Neural cell (in vitro differentiated cells): Measurements from ENCODE around the gene CNTNAP2. TPM values are rescaled to one million over a fixed set of nuclear protein-coding genes. Genes with fewer than 3 reads are reported as not detected.

Source experiments
- H2AFZ ChIP-seq: fragments of 200-600, 300-800 bp; sonication (generic), shearing (Covaris generic); 2 replicates; pipeline ENCODE4 v1.6.0; 2014; ENCODE audit warnings: low read depth, mild to moderate bottlenecking, antibody characterized with exemption, low read length, moderate library complexity
- H3F3A ChIP-seq: fragments of 200-600 bp; shearing (Covaris generic); 2 replicates; pipeline ENCODE4 v1.6.1; 2016; ENCODE audit warnings: mild to moderate bottlenecking, moderate library complexity, mixed read lengths, antibody characterized with exemption, low read length; ENCODE audit not compliant: insufficient read depth, poor library complexity, severe bottlenecking
- H3K27ac ChIP-seq: fragments of 200-600, 300-800 bp; sonication (generic), shearing (Covaris generic); 2 replicates; pipeline ENCODE4 v1.5.1; 2014; ENCODE audit warnings: mild to moderate bottlenecking, low read length, moderate library complexity
- H3K27me3 ChIP-seq: fragments of 300-800, 200-600 bp; sonication (generic), shearing (Covaris generic); 2 replicates; pipeline ENCODE4 v1.6.0; 2014; ENCODE audit warnings: mild to moderate bottlenecking, low read depth, low read length, moderate library complexity; ENCODE audit not compliant: insufficient read depth
- H3K36me3 ChIP-seq: fragments of 300-800, 200-600 bp; sonication (generic), shearing (Covaris generic); 2 replicates; pipeline ENCODE4 v1.5.1; 2014; ENCODE audit warnings: mild to moderate bottlenecking, antibody characterized with exemption, low read length, moderate library complexity; ENCODE audit not compliant: insufficient read depth
- H3K4me2 ChIP-seq: fragments of 300-800, 200-600 bp; sonication (generic), shearing (Covaris generic); 2 replicates; pipeline ENCODE4 v1.6.0; 2014; ENCODE audit warnings: mild to moderate bottlenecking, low read length
- H3K4me3 ChIP-seq: fragments of 300-800, 200-600 bp; sonication (generic), shearing (Covaris generic); 2 replicates; pipeline ENCODE4 v1.5.1; 2014; ENCODE audit warnings: mild to moderate bottlenecking, low read length, moderate library complexity
- H3K79me2 ChIP-seq: fragments of 200-600 bp; shearing (Covaris generic); replicated peaks from 2 replicates; pipeline ENCODE4 v1.6.0; 2014; ENCODE audit warnings: mild to moderate bottlenecking, low read length, moderate library complexity; ENCODE audit not compliant: insufficient read depth
- H3K9ac ChIP-seq: fragments of 300-800, 200-600 bp; sonication (generic), shearing (Covaris generic); 2 replicates; pipeline ENCODE4 v1.6.1; 2016; ENCODE audit warnings: mild to moderate bottlenecking, low read length, mixed read lengths
- H3K9me2 ChIP-seq: fragments of 200-600 bp; shearing (Covaris generic); 2 replicates; pipeline ENCODE4 v1.6.1; 2016; ENCODE audit warnings: mild to moderate bottlenecking, low read length, mixed read lengths; ENCODE audit not compliant: insufficient read depth
- H3K9me3 ChIP-seq: fragments of 200-600, 300-800 bp; sonication (generic), shearing (Covaris generic); 2 replicates; pipeline ENCODE4 v1.6.1; 2016; ENCODE audit warnings: mild to moderate bottlenecking, mixed run types, low read length, moderate library complexity, mixed read lengths
- H4K20me1 ChIP-seq: fragments of 200-600 bp; shearing (Covaris generic); 2 replicates; pipeline ENCODE4 v1.6.1; 2016; ENCODE audit warnings: mild to moderate bottlenecking, mixed run types; ENCODE audit not compliant: insufficient read depth
- CTCF ChIP-seq: fragments of 450-650 bp; IDR thresholded peaks from 2 replicates; pipeline ENCODE4 v1.5.1; 2014; ENCODE audit warnings: antibody characterized with exemption, mild to moderate bottlenecking, moderate library complexity; ENCODE audit not compliant: poor library complexity, severe bottlenecking
- EP300 ChIP-seq: fragments of 450-650 bp; conservative IDR thresholded peaks from 2 replicates; pipeline ENCODE4 v1.6.1; 2014; ENCODE audit warnings: antibody characterized with exemption, mild to moderate bottlenecking, moderate library complexity; ENCODE audit not compliant: poor library complexity, severe bottlenecking
- EZH2 ChIP-seq: fragments of 200-600, 300-800 bp; shearing (Covaris generic), sonication (generic); IDR thresholded peaks from 2 replicates; pipeline ENCODE4 v1.6.1; 2014; ENCODE audit warnings: antibody characterized with exemption, low read length, borderline replicate concordance, mild to moderate bottlenecking; ENCODE audit not compliant: insufficient read depth, poor library complexity, severe bottlenecking
- MXI1 ChIP-seq: fragments of 450-650 bp; conservative IDR thresholded peaks from 2 replicates; pipeline ENCODE4 v1.6.1; 2014; ENCODE audit warnings: antibody characterized with exemption, mild to moderate bottlenecking; ENCODE audit not compliant: poor library complexity, severe bottlenecking
- POLR2AphosphoS5 ChIP-seq: IDR thresholded peaks from 2 replicates; pipeline ENCODE4 v1.6.1; 2012
- RAD21 ChIP-seq: fragments of 450-650 bp; conservative IDR thresholded peaks from 2 replicates; pipeline ENCODE4 v1.6.1; 2014; ENCODE audit warnings: antibody characterized with exemption, mild to moderate bottlenecking, moderate library complexity
- REST ChIP-seq: IDR thresholded peaks from 2 replicates; pipeline ENCODE4 v1.6.1; 2012; ENCODE audit warnings: borderline replicate concordance
- SMC3 ChIP-seq: fragments of 450-650 bp; conservative IDR thresholded peaks from 2 replicates; pipeline ENCODE4 v1.6.1; 2014; ENCODE audit warnings: antibody characterized with exemption, mild to moderate bottlenecking, moderate library complexity; ENCODE audit not compliant: poor library complexity
- TAF1 ChIP-seq: IDR thresholded peaks from 2 replicates; pipeline ENCODE4 v1.6.1; 2012; ENCODE audit warnings: low read depth
- polyA plus RNA-seq: library from polyadenylated mRNA; depleted of rRNA; stranded (reverse); fragments of >200 nt; gene quantifications from 2 replicates; pipeline ENCODE4 v1.2.3, GENCODE V29; 2014

CNTNAP2 gene
- polyA plus RNA-seq, 1 donor from 2014 or later = 276 TPM

- Histone ChIP-seq H2AFZ (no peak overlapping the region), H3K79me2 (no peaks in the 10 kb centered on the region), H3K9me2 (no peaks in the 10 kb centered on the region), H4K20me1 (no peaks in the 10 kb centered on the region), H3K27ac (no peak overlapping the region), H3K4me3 (no peak overlapping the region), H3F3A (peaks cover 4% of the 10 kb centered on the region), H3K4me2 (no peak overlapping the region), H3K9me3 (peaks cover 13% of the 10 kb centered on the region), H3K27me3 (no peaks in the 10 kb centered on the region), H3K36me3 (no peaks in the 10 kb centered on the region), H3K9ac (no peak overlapping the region)
- TF ChIP-seq POLR2AphosphoS5 (no peak), REST (no peak), SMC3 (no peak), TAF1 (no peak), EP300 (no peak), CTCF (no peak), RAD21 (no peak), MXI1 (no peak), EZH2 (no peak)
Observed at GRCh38 chr7:148253629-148254028, 2137.0 kb downstream of the CNTNAP2 start.

GRCh38 chr7:148255333-148255732, 2138.7 kb downstream of the CNTNAP2 start:
- Histone ChIP-seq H3K36me3 (no peaks in the 10 kb centered on the region), H3K4me2 (no peak overlapping the region)

More at GRCh38 chr7:148255333-148255732, 2138.7 kb downstream of the CNTNAP2 start:
- H3K4me3 ChIP-seq = peak overlapping the region; percentile 1
- H3K9me2 ChIP-seq = no peaks in the 10 kb centered on the region
- peak overlapping the region; percentile 65 for H3K27ac ChIP-seq
- no peaks in the 10 kb centered on the region for H3K27me3 ChIP-seq
- peaks cover 10% of the 10 kb centered on the region for H3K9me3 ChIP-seq
- peaks cover 4% of the 10 kb centered on the region for H3F3A ChIP-seq
- no peaks in the 10 kb centered on the region for H3K79me2 ChIP-seq
- H4K20me1 ChIP-seq = no peaks in the 10 kb centered on the region
- H2AFZ ChIP-seq = no peak overlapping the region
- TF ChIP-seq EP300 (no peak), EZH2 (no peak), RAD21 (peak; percentile 66), POLR2AphosphoS5 (no peak), TAF1 (no peak), REST (no peak), MXI1 (no peak), CTCF (peak; percentile 66), SMC3 (peak; percentile 47)
- no peak overlapping the region for H3K9ac ChIP-seq
